GM21576 (cell line): ENCODE data around the gene LGALS9.
"Not testable (repeated sequence)": the region's sequence is repeated elsewhere in the genome, so short reads cannot be mapped to it uniquely, and the experiment has no call there.

ENCODE experiments used
- ATAC-seq: cut with Tn5 transposase; IDR thresholded peaks from one replicate; pipeline ENCODE4 v1.9.1; 2021; ENCODE audit warnings: mild to moderate bottlenecking, moderate library complexity; ENCODE audit not compliant: unreplicated experiment

LGALS9 gene

DNA sequence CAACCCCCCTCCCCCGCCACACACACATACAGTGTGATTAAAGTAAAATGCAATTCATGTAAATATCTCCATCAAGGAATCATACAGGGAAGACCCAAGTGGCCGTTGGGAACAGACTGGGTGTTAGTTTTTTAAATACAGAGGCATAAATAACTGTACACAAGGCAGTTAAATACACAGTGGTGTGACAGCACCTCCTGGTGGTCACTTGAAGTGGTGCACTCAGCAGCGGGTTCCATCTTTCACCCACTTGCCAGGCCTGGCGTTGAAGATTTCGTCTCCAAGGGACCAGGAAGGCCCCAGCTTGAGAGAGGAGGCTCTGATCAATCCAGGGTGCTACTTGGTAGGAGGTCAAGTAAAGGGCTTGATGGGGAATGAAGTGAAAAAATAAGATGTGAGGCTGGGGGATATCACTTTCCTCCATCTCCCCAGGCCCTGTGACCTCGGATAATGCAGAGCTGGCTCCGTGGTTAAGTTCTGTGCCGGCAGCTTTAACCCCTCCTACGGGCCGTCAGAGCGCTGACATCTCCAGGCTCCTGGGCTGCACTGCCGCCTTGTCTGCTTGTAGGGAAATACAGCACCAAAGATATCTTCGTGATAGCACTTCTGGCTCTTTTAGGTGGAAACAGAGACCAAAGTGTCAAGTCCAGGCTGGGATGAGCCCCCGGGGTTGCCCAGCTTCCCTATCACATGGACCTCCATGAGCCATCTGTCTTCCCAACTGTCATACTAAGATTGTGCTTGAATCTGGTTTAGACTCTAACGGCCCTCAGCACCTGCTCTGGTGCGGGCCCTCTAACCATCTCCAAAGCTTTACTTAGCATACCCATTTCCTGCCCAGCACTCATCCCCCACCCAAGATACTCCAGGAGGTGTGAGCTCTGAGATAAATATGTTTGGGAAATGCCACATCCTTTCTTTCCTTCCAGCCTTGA is 20.7 kb downstream of the LGALS9 start:
- no peak for ATAC-seq

GRCh38 chr17:27653449-27653971 is 22.5 kb downstream of the LGALS9 start:
- ATAC-seq = not testable (repeated sequence)

DNA sequence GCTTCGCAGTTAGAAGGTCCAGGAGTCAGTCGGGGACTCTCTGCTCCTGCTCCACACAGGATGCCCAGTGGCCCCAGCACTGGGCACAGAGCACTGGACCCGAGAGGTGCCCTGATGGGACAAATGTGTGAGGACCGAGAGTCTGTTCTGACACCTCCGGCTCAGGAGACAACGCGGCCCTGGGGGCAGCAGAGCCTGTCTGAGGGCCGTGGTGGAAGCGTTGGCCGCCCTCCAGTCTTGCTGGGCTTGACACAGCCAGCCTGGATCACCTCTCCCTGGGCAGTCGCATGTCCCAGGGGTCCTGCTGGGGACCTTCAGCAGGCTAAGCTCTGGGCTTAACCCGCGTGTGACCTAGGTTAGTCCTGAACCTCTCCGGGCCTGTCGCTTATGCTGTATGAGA is 23.1 kb downstream of the LGALS9 start:
- ATAC-seq = no peak

- peak; percentile 63 for ATAC-seq
These were observed 23.9 kb downstream of the LGALS9 start for GRCh38 chr17:27654654-27655524.

DNA sequence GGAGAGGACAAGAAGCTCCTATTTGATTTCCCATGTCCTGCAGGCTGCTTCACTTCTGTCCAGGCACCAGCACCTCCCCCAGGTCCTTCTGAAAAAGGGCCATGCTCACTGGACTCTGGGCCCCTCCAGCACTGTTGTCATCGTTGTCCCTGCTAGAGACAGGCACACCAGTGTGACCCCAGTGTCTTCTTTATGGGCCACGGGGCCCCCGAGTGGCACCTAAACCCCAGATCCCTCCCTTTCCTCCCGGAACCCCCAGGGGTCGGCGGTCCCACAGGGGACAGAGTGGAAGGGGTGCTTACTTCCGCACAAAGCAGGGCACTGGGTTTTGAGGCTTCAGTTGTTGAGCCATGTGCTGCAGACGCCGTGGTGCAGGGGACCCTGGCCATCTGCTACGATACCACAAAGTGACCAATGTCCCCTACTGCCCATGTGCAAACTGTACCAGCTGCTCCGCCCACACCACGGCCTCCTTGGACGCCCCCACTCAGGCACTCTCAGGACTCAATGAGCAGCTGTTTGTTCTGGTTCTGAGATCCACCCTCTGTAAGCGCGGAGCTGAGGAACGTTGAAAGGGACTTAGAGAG is 24.6 kb downstream of the LGALS9 start:
- not testable (repeated sequence) for ATAC-seq

DNA sequence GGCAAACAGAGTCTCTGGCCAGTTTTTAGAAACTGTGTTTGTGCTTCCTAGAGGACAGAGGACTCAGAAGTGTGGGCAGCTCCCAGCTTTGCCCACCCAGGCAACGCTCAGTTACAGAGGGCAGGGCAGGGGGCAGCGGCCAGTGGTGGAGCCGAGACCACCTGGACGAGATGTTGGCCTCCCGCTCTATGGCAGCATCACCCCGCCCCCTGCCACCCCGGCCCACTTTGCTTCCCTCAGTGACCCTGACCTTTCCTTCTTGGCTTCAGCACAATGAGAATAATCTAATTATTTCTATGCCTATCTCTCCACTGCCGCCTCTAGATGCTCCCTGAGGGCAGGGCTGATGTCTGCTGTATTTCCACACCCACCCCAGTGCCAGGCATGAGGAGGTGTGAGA is 25.6 kb downstream of the LGALS9 start:
- ATAC-seq = not testable (repeated sequence)

DNA sequence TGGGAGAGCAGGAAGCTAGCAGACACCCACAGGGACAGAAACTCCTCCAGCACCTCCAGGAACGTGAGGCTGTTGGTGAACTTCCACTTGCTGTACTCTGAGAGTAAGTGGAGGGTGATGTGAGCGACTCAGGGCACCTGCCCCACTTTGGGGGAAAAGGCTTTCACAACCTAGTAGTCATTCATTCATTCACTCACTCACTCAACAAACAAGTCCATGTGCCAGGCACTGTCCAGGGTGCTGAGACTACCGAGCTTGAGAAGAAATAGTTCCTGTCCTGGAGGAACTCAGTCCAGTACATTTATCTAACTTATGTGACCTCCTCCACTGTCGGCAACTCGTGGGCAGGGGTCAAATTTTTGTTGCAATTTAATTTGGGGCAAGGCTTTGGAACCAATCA is 26.6 kb downstream of the LGALS9 start:
- ATAC-seq = no peak

- no peak for ATAC-seq
These were observed 28.7 kb downstream of the LGALS9 start for GRCh38 chr17:27659683-27660082.

DNA sequence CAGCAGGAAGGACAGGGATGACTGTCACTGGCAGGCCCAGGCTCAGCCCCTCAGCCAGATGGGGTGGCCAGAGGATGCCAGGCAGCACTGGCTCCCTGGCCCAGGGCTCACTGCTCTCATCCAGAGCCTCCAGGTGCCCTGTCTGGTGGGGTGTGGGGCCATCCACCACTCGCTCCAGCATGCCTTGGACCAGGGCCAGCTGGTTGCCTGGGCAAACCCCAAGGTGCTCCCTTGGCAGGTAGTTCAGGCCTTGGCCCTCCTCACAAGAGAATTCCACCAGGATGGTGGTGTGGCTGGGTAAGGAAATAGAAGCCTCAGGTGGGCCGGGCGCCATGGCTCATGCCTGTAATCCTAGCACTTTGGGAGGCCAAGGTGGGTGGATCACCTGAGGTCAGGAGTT is 29.4 kb downstream of the LGALS9 start:
- ATAC-seq = no peak

GRCh38 chr17:27663936-27664605 is 33.1 kb downstream of the LGALS9 start:
- no peak for ATAC-seq

- no peak for ATAC-seq
These were observed 33.6 kb downstream of the LGALS9 start for GRCh38 chr17:27664606-27664965.

GRCh38 chr17:27665549-27665948 is 34.6 kb downstream of the LGALS9 start:
- ATAC-seq = no peak

DNA sequence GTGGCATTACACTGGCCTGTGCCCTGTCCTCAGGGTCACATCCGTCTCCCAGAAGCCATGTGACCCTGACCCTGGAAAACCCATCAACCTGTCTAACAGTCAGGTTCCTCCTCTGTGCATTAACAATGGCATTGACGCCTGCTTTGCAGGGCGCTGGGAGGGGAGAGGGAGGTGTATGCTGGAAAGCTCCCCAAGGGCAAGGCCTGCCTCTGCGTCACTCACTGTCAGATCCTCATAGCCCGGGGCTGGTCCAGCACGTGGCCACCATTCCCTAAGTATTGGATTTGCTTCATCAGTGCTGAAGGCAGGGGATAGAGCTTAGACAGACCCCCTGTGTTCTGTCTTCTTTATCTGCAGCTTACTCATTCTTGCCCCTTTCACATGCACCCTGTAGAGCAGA is 35.3 kb downstream of the LGALS9 start:
- not testable (repeated sequence) for ATAC-seq

DNA sequence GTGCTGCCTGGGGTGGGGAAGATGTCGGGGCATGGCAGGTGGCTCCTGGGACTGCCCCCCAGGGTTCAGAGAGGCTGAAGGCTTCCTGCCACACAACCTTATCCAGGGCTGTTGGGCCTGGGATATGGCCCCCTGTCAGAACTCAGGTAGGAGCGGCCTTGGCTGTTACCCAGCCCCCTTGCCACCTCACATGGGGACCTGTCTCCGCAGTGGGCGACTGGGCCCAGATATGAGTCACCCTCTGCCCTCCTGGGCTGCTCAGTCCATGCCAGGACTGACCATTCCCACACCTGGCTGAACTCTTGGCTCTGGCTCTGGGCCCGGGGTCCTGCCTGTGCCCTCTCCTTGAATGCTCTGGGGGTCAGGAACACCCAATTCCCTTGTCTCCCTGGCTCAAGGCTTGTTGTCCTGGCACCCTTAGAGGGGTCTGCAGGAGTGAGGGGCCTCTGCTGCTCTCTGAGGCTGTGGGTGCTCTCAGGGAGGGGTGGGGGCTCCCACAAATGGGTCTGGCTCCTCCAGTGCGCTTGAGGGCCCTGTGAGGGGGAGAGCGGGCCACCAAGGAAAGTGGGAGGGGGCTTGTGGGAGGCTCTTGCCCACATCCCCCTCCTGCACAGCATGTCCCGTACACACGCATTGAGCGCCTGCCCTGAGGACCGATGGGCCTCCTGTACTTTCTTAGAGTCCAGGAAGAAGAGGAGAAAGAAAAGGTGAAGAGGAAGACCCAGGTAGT is 36.0 kb downstream of the LGALS9 start:
- no peak for ATAC-seq

DNA sequence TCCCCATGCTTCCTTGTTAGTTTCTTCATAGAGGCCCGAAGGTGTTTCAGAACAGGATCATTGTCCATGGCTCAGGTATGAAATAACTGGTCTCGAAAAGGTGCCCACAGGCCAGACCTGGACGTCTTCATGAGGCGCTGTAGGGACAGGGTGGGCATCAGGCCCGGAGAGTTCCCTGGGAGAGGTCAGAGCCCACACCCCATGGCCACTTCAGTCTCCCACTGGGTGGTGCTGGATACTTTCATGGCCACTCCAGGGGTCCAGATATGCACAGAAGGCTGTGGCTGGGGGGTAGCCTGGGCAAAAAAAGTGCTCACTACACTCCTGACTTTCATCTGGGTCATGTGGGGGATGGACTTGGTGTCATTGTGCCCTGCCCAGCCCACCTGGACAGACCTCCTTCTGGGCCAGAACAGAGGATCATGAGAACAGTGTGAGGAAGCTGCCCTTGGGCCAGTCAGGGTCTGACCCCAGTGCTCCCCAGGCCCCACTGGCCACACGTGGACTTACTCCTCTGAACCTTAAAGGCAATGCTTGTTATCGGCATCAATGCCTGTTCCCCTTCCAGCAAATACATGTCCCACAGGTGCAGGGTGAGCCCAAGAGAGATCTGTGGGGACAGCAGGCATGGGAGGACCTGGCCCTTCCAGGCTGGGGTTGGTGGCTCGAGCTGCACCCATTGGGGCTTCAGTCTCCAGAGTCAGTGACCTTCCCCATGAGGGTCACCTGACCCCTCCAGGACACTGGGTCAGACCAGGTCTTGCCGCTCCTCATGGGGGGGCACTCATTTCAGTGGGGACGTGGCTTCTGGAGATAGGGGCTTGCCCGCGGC is 36.9 kb downstream of the LGALS9 start:
- no peak for ATAC-seq

DNA sequence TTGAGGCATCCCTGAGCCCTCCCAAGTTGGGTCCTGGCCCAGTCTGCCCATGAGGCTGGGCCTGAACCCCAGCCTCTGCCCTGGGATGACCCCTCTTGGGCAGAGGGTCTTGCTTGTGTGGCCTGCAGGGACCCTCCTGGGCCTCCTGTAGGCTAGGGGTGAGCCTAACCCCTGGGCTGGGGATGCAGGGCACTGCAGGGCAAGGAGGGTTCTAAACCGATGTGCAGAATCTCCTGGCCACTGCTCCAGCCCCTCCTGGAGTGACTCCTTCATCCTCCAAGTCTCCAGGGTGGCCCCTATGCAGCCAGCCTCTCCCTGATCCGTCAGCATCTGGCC is 37.5 kb downstream of the LGALS9 start:
- ATAC-seq = no peak

DNA sequence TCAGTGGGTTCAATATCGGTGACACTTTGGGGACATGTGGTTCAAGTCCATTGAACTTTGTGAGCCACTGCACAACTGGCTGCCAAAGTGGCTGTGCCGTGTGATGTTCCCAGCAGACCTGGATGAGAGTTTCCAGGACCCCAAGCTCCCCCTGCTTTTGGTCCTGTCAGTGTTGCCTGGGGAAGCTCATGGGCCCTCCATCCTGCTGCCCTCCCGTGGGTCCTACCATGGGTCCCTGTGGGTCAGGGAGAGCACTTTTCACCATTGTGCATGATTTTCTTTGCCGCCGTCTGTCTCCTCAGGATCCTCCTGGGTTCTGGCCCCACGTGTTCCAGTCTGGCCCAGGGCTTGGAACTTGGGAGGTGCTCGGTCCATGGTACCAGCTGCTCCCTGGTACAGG is 38.1 kb downstream of the LGALS9 start:
- ATAC-seq = no peak

GRCh38 chr17:27669850-27670249 is 38.9 kb downstream of the LGALS9 start:
- ATAC-seq = no peak
